VCaP (cell line): ENCODE measurements around the gene TYRO3.
"Not testable (repeated sequence)": the region's sequence is repeated elsewhere in the genome, so short reads cannot be mapped to it uniquely, and the experiment has no call there.

Experiments
- H3K27ac ChIP-seq: fragments of 450-650 bp; 2 replicates; pipeline ENCODE4 v1.5.1; 2017
- CTCF ChIP-seq: fragments of 450-650 bp; conservative IDR thresholded peaks from 2 replicates; pipeline ENCODE4 v1.5.1; 2017; ENCODE audit warnings: mild to moderate bottlenecking, moderate library complexity

Gene TYRO3

GRCh38 chr15:41591217-41591616 is 32.2 kb downstream of the TYRO3 start:
- H3K27ac ChIP-seq: not testable (repeated sequence)

- not testable (repeated sequence) for H3K27ac ChIP-seq
Measured at GRCh38 chr15:41592718-41593117, 33.7 kb downstream of the TYRO3 start.

GRCh38 chr15:41594801-41595746 is 36.1 kb downstream of the TYRO3 start:
- TF ChIP-seq CTCF: no peak
- H3K27ac ChIP-seq: no peak overlapping the region

GRCh38 chr15:41596972-41597371 is 38.0 kb downstream of the TYRO3 start:
- no peak overlapping the region for H3K27ac ChIP-seq
- TF ChIP-seq CTCF: no peak

GRCh38 chr15:41597787-41598186 is 38.8 kb downstream of the TYRO3 start:
- H3K27ac ChIP-seq: no peak overlapping the region
- no peak for TF ChIP-seq CTCF

- no peak overlapping the region for H3K27ac ChIP-seq
- no peak for TF ChIP-seq CTCF
Measured at GRCh38 chr15:41599061-41599460, 40.0 kb downstream of the TYRO3 start.

- no peak overlapping the region for H3K27ac ChIP-seq
- TF ChIP-seq CTCF: no peak
Measured at GRCh38 chr15:41603411-41603935, 44.5 kb downstream of the TYRO3 start.

- peak; percentile 86 for TF ChIP-seq CTCF
- H3K27ac ChIP-seq: no peak overlapping the region
Measured at GRCh38 chr15:41603941-41604911, 45.2 kb downstream of the TYRO3 start.
